Heart right ventricle (tissue), 16 donors: ENCODE measurements around the gene PLCZ1. TPM values are rescaled to one million over a fixed set of nuclear protein-coding genes. Genes with fewer than 3 reads are reported as not detected.
"Not testable (repeated sequence)": the region's sequence is repeated elsewhere in the genome, so short reads cannot be mapped to it uniquely, and the experiment has no call there.

Experiments used
- ATAC-seq, 8 donors: fragments of 200-7000 bp; cut with Tn5 transposase; one replicate each; pipeline ENCODE4 v1.9.1; 2020; ENCODE audit warnings: mild to moderate bottlenecking in 8 of 8, moderate library complexity in 8 of 8, moderate number of reproducible peaks in 1 of 8
- DNase-seq, 2 donors: peaks; one replicate each; pipeline ENCODE4 v3.0.0-alpha.2; 2020
- H3K27ac ChIP-seq, 10 donors: fragments of 200-600 bp; sonication (generic) in 2 of 10; one replicate each; pipeline versions ENCODE4 v1.5.0 to v1.8.0; 2020 to 2022; ENCODE audit warnings: mild to moderate bottlenecking in 3 of 10
- H3K27me3 ChIP-seq, 7 donors: fragments of 200-600 bp; one replicate each; pipeline ENCODE4 v1.8.0; 2021 to 2022; ENCODE audit warnings: mild to moderate bottlenecking in 2 of 7
- H3K36me3 ChIP-seq, 9 donors: fragments of 200-600 bp; sonication (generic) in 1 of 9; one replicate each; pipeline versions ENCODE4 v1.5.0 to v1.8.0; 2020 to 2022; ENCODE audit warnings: mild to moderate bottlenecking in 2 of 9
- H3K4me1 ChIP-seq, 9 donors: fragments of 200-600 bp; sonication (generic) in 1 of 9; one replicate each; pipeline versions ENCODE4 v1.5.0 to v1.8.0; 2020 to 2022; ENCODE audit warnings: mild to moderate bottlenecking in 4 of 9
- H3K4me3 ChIP-seq, 10 donors: fragments of 200-600 bp; sonication (generic) in 2 of 10; one replicate each; pipeline versions ENCODE4 v1.5.0 to v1.8.0; 2020 to 2022; ENCODE audit warnings: mild to moderate bottlenecking in 7 of 10, moderate library complexity in 2 of 10
- H3K9me3 ChIP-seq, 11 donors: fragments of 200-600 bp in 10 of 11; sonication (generic) in 2 of 11; one replicate each; pipeline versions ENCODE4 v1.5.0 to v1.8.0; 2013 to 2022; ENCODE audit warnings: mild to moderate bottlenecking in 2 of 11, control low read depth in 1 of 11, moderate library complexity in 1 of 11
- CTCF ChIP-seq, 9 donors: fragments of 200-600 bp; sonication (generic) in 2 of 9; IDR thresholded peaks; one replicate each; pipeline versions ENCODE4 v1.5.0 to v1.8.0; 2021 to 2022; ENCODE audit warnings: antibody characterized with exemption in 9 of 9, mild to moderate bottlenecking in 5 of 9, moderate library complexity in 1 of 9
- WGBS, 2 donors: extraction: QIAGEN DNeasy Blood & Tissue Kit; methylation state at CpG; one replicate each; pipeline ENCODE4 v1.1.7; 2013; ENCODE audit warnings: inconsistent platforms in 1 of 2; 5-methylcytosine and 5-hydroxymethylcytosine counted together
- intact Hi-C, 10 donors: fragments of 100-400 bp; cut with DNase I; formaldehyde crosslinking; loops; one replicate each; pipeline versions ENCODE4 v1.11.1 to v1.14.2; 2022
- long read RNA-seq, 3 donors: library from polyadenylated mRNA; unstranded; transcript quantifications; one replicate each; pipeline ENCODE4 v2.0.0, GENCODE V29; 2020 to 2021
- polyA plus RNA-seq, 2 donors: library from polyadenylated mRNA; stranded (reverse); fragments of 200-250 nt; gene quantifications; one replicate each; pipeline ENCODE4 v1.2.3, GENCODE V29; 2013
- total RNA-seq, 10 donors: library from RNA; stranded (reverse); fragmentation: NEBNext Ultra II Directional in 3 of 10; extraction: Animal tissue kit (Norgen Biotek cat#: 25700) in 3 of 10; gene quantifications; one replicate each; pipeline versions ENCODE4 v1.2.1 to v1.2.4, GENCODE V29; 2021 to 2023
- donor health status: Arrhythmogenic right ventricular cardiomyopathy.
- donor health status: ischemic (EF 13 %, LVEDD 7.1; RV severe dilation, severe dysfunction).
- donor health status: healthy with polysubstance abuse.
- donor health status: DM: no; HTN: yes; CAD: no.
- donor health status: DM: no; HTN: no; CAD: no.
- donor health status: ischemic (EF 25% LVEDD 6.9; RV normal size, moderate dysfunction).
- donor health status: ischemic (EF 25% LVEDD 5.7; RV mildly dilated, moderate dysfunction).
- donor health status: healthy.
- donor health status: DM: yes; HTN: yes; CAD: no.
- donor health status: Ischemic cardiomyopathy.
- donor health status: ischemic (EF 35%, LVEDD 5.7; RV mildly dilated, moderate dysfunction).
- donor health status: nonischemic (EF 11% LVEDD 7.7; RV severe dilation, severe dysfunction).
- donor health status: DM: yes; HTN: yes; CAD: no.
- donor health status: PGD.
- donor health status: ischemic (EF 29% LVEDD 5.4; RV normal size, mild dysfunction).
- donor health status: nonischemic (EF 23%, LVEDD 6.1; RV moderate dilation, normal function).

The PLCZ1 gene
- total RNA-seq: 1 to 10 TPM in 1 of 10 donors, under 1 TPM in 2, not detected in 7; 0.32 to 1.5 (median 0.88) TPM
- under 1 TPM in 1 of 2 donors, not detected in 1; 0.88 TPM for polyA plus RNA-seq
- long read RNA-seq, donor 1: 0 reads
- long read RNA-seq, donor 2, partial matches to known transcripts: 0 of 1 reads
- long read RNA-seq, donor 2, other reads (novel, unspliced or antisense): 1 of 1 reads
- long read RNA-seq, donor 3: 0 reads

GRCh38 chr12:18737819-18738218 is at the start of gene PLCZ1, which contains the start of gene CAPZA3:
TSS of gene PLCZ1 (minus strand) at chr12:18738012. CDS start at chr12:18737371, 641 bp downstream.
TSS of gene CAPZA3 (plus strand) at chr12:18738119. CDS start at chr12:18738269, 150 bp downstream.
- 80 to 83% methylated on average over 2 of the region's 2 CpGs for WGBS, 2 donors
- no peak for TF ChIP-seq CTCF (IDR thresholded peaks at IDR 0.05)
- Histone ChIP-seq H3K4me1 (no peaks in the 10 kb centered on the region), H3K36me3 (no peaks in the 10 kb centered on the region), H3K4me3 (no peak within 1 kb of the TSS), H3K27me3 (no peaks in the 10 kb centered on the region), H3K27ac (no peak within 1 kb of the TSS), H3K9me3 (peaks cover 0 to 29% (median 10%) of the 10 kb centered on the region in 11 donors)
- ATAC-seq: no peak
- intact Hi-C loops: loop anchor here in 1 of 10 donors (1.0 kb wide), 1 partner anchor 93 kb away; no protein-coding TSS in a partner anchor
- DNase-seq: no peak

- H3K27ac ChIP-seq, intact Hi-C loops, H3K4me3 ChIP-seq, H3K36me3 ChIP-seq, H3K4me1 ChIP-seq, ATAC-seq, DNase-seq, H3K27me3 ChIP-seq: not testable (repeated sequence)
- 92 to 96% methylated on average over 6 to 8 of the region's 8 CpGs for WGBS, 2 donors
- peaks cover 0 to 30% (median 0%) of the 10 kb centered on the region in 11 donors for H3K9me3 ChIP-seq
Observed at GRCh38 chr12:18785465-18785864, 47.7 kb upstream of the PLCZ1 start.

GRCh38 chr12:18782827-18783226 is 45.0 kb upstream of the PLCZ1 start:
- no peak for ATAC-seq
- intact Hi-C loops: no loop called here
- no peak overlapping the region for H3K4me3 ChIP-seq
- no peak for DNase-seq
- no peaks in the 10 kb centered on the region for H3K27me3 ChIP-seq
- no peaks in the 10 kb centered on the region for H3K4me1 ChIP-seq
- H3K36me3 ChIP-seq: no peaks in the 10 kb centered on the region
- H3K9me3 ChIP-seq: peaks cover 0 to 30% (median 0%) of the 10 kb centered on the region in 11 donors
- 47 to 53% methylated on average over 2 of the region's 2 CpGs for WGBS, 2 donors
- TF ChIP-seq CTCF (IDR thresholded peaks at IDR 0.05): no peak
- H3K27ac ChIP-seq: no peak overlapping the region

GRCh38 chr12:18766479-18766878 is 28.7 kb upstream of the PLCZ1 start:
- intact Hi-C loops, DNase-seq, H3K27me3 ChIP-seq, H3K27ac ChIP-seq, H3K4me1 ChIP-seq, ATAC-seq, H3K36me3 ChIP-seq, H3K4me3 ChIP-seq: not testable (repeated sequence)
- WGBS, 2 donors: 43 to 79% methylated on average over 1 of the region's 1 CpG
- H3K9me3 ChIP-seq: peaks cover 0 to 58% (median 4%) of the 10 kb centered on the region in 11 donors

GRCh38 chr12:18755341-18755740 is 17.5 kb upstream of the PLCZ1 start:
- Histone ChIP-seq H3K4me1 (peaks cover 0 to 37% (median 26%) of the 10 kb centered on the region in 9 donors), H3K36me3 (no peaks in the 10 kb centered on the region), H3K27me3 (no peaks in the 10 kb centered on the region), H3K9me3 (peaks cover 0 to 3% (median 0%) of the 10 kb centered on the region in 11 donors), H3K4me3 (no peak overlapping the region), H3K27ac (peak overlapping the region in 2 of 10 donors; percentile 85 to 88)
- DNase-seq: no peak
- ATAC-seq: no peak
- no peak for TF ChIP-seq CTCF (IDR thresholded peaks at IDR 0.05)
- intact Hi-C loops: loop anchor here in 2 of 10 donors (10.0 kb wide), 3 partner anchors 49 to 429 kb away; no protein-coding TSS in a partner anchor
- WGBS, 2 donors: 76 to 81% methylated on average over 1 of the region's 1 CpG
